Limb (tissue), 2 donors: Measurements from ENCODE around the gene CREM.
A peak's percentile ranks its signal among the peaks of the same experiment; 100 is the strongest.

Experiments used
- DNase-seq, 2 donors: peaks; one replicate each; pipeline ENCODE4 v3.0.0-alpha.2; 2016; ENCODE audit errors: extremely low spot score in 2 of 2

The CREM gene

GRCh38 chr10:35135861-35136260, 9.2 kb downstream of the CREM start:
- no peak for DNase-seq

GRCh38 chr10:35136263-35136815, 9.7 kb downstream of the CREM start:
- DNase-seq: no peak

GRCh38 chr10:35140126-35140525, 13.5 kb downstream of the CREM start:
- no peak for DNase-seq

- no peak for DNase-seq
Observed at GRCh38 chr10:35140727-35141126, 14.1 kb downstream of the CREM start.

GRCh38 chr10:35150308-35150707, 23.7 kb downstream of the CREM start:
- no peak for DNase-seq

GRCh38 chr10:35152992-35153391, 26.3 kb downstream of the CREM start:
- no peak for DNase-seq

- no peak for DNase-seq
Observed at GRCh38 chr10:35153716-35154115, 27.1 kb downstream of the CREM start.

- no peak for DNase-seq
Observed at GRCh38 chr10:35160743-35161142, 34.1 kb downstream of the CREM start.

GRCh38 chr10:35161906-35162305, 35.3 kb downstream of the CREM start:
- DNase-seq: no peak

GRCh38 chr10:35165136-35165535, 38.5 kb downstream of the CREM start:
- no peak for DNase-seq

- no peak for DNase-seq
Observed at GRCh38 chr10:35165811-35166210, 39.2 kb downstream of the CREM start.

- no peak for DNase-seq
Observed at GRCh38 chr10:35166607-35167006, 40.0 kb downstream of the CREM start.

GRCh38 chr10:35167342-35167741, 40.7 kb downstream of the CREM start:
- no peak for DNase-seq

- no peak for DNase-seq
Observed at GRCh38 chr10:35172146-35172545, 45.5 kb downstream of the CREM start.

GRCh38 chr10:35172574-35172973, 45.9 kb downstream of the CREM start:
- peak in 1 of 2 donors; percentile 49 for DNase-seq

GRCh38 chr10:35178331-35178730, 51.7 kb downstream of the CREM start:
- DNase-seq: no peak

GRCh38 chr10:35182631-35183510, 56.2 kb downstream of the CREM start:
- no peak for DNase-seq

GRCh38 chr10:35184527-35185171, 58.0 kb downstream of the CREM start:
- DNase-seq: no peak

GRCh38 chr10:35185260-35186034, 58.8 kb downstream of the CREM start:
- no peak for DNase-seq

GRCh38 chr10:35188954-35189353, 62.3 kb downstream of the CREM start:
- no peak for DNase-seq

GRCh38 chr10:35191523-35191922, 64.9 kb downstream of the CREM start:
- DNase-seq: no peak
